Natural killer cell (primary cell): ENCODE measurements around the gene IFI35. TPM values are rescaled to one million over a fixed set of nuclear protein-coding genes. Genes with fewer than 3 reads are reported as not detected.

Experiments used
- ATAC-seq, 3 donors: fragments of 150-1000 bp in 2 of 3; fragments of 200-7000 bp in 1 of 3; cut with Tn5 transposase; 1 replicate in 1 of 3; 2 replicates in 2 of 3; pipeline ENCODE4 v1.10.0; 2021; ENCODE audit warnings: mild to moderate bottlenecking in 2 of 3, moderate library complexity in 2 of 3
- DNase-seq, 2 donors: peaks; one replicate each; pipeline versions ENCODE4 v3.0.0 to v3.0.0-alpha.2; 2013 to 2021; ENCODE audit warnings: mixed read lengths in 1 of 2
- H3K27ac ChIP-seq: one replicate; pipeline ENCODE4 v1.5.1; 2013; ENCODE audit warnings: mild to moderate bottlenecking, low read length
- H3K27me3 ChIP-seq: one replicate; pipeline ENCODE4 v1.6.1; 2013; ENCODE audit warnings: low read length; ENCODE audit not compliant: control insufficient read depth, insufficient read depth
- H3K36me3 ChIP-seq: one replicate; pipeline ENCODE4 v1.6.1; 2013; ENCODE audit warnings: low read length; ENCODE audit not compliant: control insufficient read depth, insufficient read depth
- H3K4me1 ChIP-seq: one replicate; pipeline ENCODE4 v1.6.1; 2013; ENCODE audit warnings: low read length; ENCODE audit not compliant: control insufficient read depth, insufficient read depth
- H3K4me3 ChIP-seq: one replicate; pipeline ENCODE4 v1.5.1; 2013; ENCODE audit warnings: low read length
- H3K9me3 ChIP-seq: one replicate; pipeline ENCODE4 v1.6.1; 2013; ENCODE audit warnings: low read length; ENCODE audit not compliant: control insufficient read depth, insufficient read depth
- H3K27ac Mint-ChIP-seq, 2 donors: one replicate each; pipeline ENCODE4 v1.8.0; 2022; ENCODE audit warnings: mild to moderate bottlenecking in 2 of 2, mixed read lengths in 2 of 2, moderate library complexity in 1 of 2
- H3K27me3 Mint-ChIP-seq, 2 donors: one replicate each; pipeline ENCODE4 v1.8.0; 2022; ENCODE audit warnings: low read depth in 2 of 2, mixed read lengths in 2 of 2
- H3K36me3 Mint-ChIP-seq: one replicate; pipeline ENCODE4 v1.8.0; 2022; ENCODE audit warnings: mixed read lengths
- H3K4me1 Mint-ChIP-seq, 2 donors: one replicate each; pipeline ENCODE4 v1.8.0; 2022; ENCODE audit warnings: mixed read lengths in 2 of 2
- H3K4me3 Mint-ChIP-seq: one replicate; pipeline ENCODE4 v1.8.0; 2022; ENCODE audit warnings: mild to moderate bottlenecking, moderate library complexity, mixed read lengths
- H3K9me3 Mint-ChIP-seq, 2 donors: one replicate each; pipeline ENCODE4 v1.8.0; 2022; ENCODE audit warnings: mixed read lengths in 2 of 2
- WGBS: methylation state at CpG from one replicate; pipeline ENCODE4 v1.1.7; 2013; ENCODE audit warnings: missing lambda C conversion rate; ENCODE audit not compliant: insufficient coverage; 5-methylcytosine and 5-hydroxymethylcytosine counted together
- intact Hi-C: fragments of 100-400 bp; cut with micrococcal nuclease; formaldehyde crosslinking; loops from one replicate; pipeline ENCODE4 v1.14.2; 2022
- total RNA-seq, 4 donors: library from RNA; stranded (reverse); fragments of 120-200 nt in 1 of 4; gene quantifications; one replicate each; pipeline versions ENCODE4 v1.2.3 to v1.2.4, GENCODE V29; 2013 to 2022
- TF ChIP-seq, protein P1 (sequence below): fragments of 200-600 bp; IDR thresholded peaks from one replicate; pipeline ENCODE4 v1.8.0; 2022; ENCODE audit warnings: antibody characterized with exemption

IFI35 gene
- total RNA-seq, 3 donors from 2014 or later (not counting 1 experiment from before 2014, with no cell fraction given): 50.0 to 66.8 (median 59.4) TPM

GRCh38 chr17:43020789-43021740 is 14.5 kb downstream of the IFI35 start:
- H3K36me3 Mint-ChIP-seq: no peaks in the 10 kb centered on the region
- intact Hi-C loops: loop anchor here (5.0 to 10.0 kb wide), 5 partner anchors 104 to 344 kb away; partner anchors contain the start of genes BRCA1 and NBR1
- H3K4me1 Mint-ChIP-seq: peaks cover 10 to 46% of the 10 kb centered on the region in 2 donors
- Histone ChIP-seq H3K27ac (peak overlapping the region; percentile 11), H3K27me3 (no peaks in the 10 kb centered on the region), H3K36me3 (no peaks in the 10 kb centered on the region), H3K4me1 (peaks cover 34% of the 10 kb centered on the region), H3K9me3 (no peaks in the 10 kb centered on the region), H3K4me3 (peak overlapping the region; percentile 79)
- DNase-seq: peak; percentile 26 to 73
- H3K27ac Mint-ChIP-seq: peak overlapping the region in 1 of 2 donors; percentile 78
- peak in 2 of 3 donors; percentile 7 to 25 for ATAC-seq
- peak overlapping the region; percentile 90 for H3K4me3 Mint-ChIP-seq
- WGBS: 30% methylated on average over 20 of the region's 40 CpGs
- no peaks in the 10 kb centered on the region for H3K9me3 Mint-ChIP-seq
- TF ChIP-seq, protein P1, sequence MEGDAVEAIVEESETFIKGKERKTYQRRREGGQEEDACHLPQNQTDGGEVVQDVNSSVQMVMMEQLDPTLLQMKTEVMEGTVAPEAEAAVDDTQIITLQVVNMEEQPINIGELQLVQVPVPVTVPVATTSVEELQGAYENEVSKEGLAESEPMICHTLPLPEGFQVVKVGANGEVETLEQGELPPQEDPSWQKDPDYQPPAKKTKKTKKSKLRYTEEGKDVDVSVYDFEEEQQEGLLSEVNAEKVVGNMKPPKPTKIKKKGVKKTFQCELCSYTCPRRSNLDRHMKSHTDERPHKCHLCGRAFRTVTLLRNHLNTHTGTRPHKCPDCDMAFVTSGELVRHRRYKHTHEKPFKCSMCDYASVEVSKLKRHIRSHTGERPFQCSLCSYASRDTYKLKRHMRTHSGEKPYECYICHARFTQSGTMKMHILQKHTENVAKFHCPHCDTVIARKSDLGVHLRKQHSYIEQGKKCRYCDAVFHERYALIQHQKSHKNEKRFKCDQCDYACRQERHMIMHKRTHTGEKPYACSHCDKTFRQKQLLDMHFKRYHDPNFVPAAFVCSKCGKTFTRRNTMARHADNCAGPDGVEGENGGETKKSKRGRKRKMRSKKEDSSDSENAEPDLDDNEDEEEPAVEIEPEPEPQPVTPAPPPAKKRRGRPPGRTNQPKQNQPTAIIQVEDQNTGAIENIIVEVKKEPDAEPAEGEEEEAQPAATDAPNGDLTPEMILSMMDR: no peak
- H3K27me3 Mint-ChIP-seq: no peaks in the 10 kb centered on the region

DNA sequence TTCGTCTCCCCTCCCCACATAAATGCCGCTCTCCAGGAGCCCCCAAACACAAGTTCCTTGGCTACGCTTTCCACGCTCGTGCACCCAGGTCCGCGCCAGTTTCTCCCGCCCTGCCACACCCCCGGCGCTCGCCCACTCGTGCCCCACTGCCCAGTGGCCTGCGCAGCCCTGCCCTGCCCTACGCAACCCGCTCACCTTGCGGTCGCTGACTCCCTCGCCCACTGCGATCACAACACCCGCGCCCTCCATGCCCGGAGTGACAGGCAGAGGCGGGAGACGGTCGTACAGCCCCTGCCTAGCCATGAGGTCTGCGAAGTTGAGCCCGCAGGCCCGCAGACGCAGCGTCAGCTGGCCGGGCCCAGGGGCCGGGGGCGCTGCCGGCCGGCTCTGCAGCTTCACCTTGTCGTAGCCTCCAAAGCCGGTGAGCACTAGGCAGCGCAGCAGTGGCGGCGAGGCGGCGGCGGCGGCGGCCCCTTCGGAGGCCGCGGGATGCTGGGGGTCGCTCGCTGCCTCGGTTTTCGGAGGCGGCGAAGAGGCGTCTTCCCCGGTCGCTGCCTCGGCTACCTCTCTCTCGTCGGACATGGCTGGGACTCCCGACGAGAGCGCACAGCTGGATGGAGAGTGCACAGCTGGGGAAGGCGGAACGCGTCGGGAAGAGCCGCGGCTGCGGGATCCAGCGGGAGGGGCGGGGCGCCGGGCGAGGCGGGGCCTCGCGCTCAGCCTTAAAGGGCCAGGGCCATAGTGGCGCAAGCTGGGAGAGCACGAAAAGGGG is 15.3 kb downstream of the IFI35 start, which contains the start of gene VAT1:
Gene VAT1, minus strand, starts transcription at position 645 of the 772 bp plus-strand sequence. Its CDS starts 63 bp downstream, at position 582.
- peaks cover 10 to 46% of the 10 kb centered on the region in 2 donors for H3K4me1 Mint-ChIP-seq
- intact Hi-C loops: loop anchor here (5.0 to 10.0 kb wide), 5 partner anchors 103 to 343 kb away; partner anchors contain the start of genes BRCA1 and NBR1
- H3K4me3 Mint-ChIP-seq: peak within 1 kb of the TSS; percentile 90
- peak within 1 kb of the TSS in 1 of 2 donors; percentile 78 for H3K27ac Mint-ChIP-seq
- H3K36me3 Mint-ChIP-seq: no peaks in the 10 kb centered on the region
- H3K4me1 ChIP-seq: peaks cover 34% of the 10 kb centered on the region
- H3K27me3 Mint-ChIP-seq: no peaks in the 10 kb centered on the region
- no peaks in the 10 kb centered on the region for H3K36me3 ChIP-seq
- no peaks in the 10 kb centered on the region for H3K9me3 Mint-ChIP-seq
- peak within 1 kb of the TSS; percentile 11 for H3K27ac ChIP-seq
- under 1% methylated on average over 79 of the region's 80 CpGs for WGBS
- ATAC-seq (peak; percentile 51 to 69 (median 61)), DNase-seq (peak; percentile 54 to 79)
- peak within 1 kb of the TSS; percentile 79 for H3K4me3 ChIP-seq
- TF ChIP-seq, protein P1: no peak
- H3K9me3 ChIP-seq: no peaks in the 10 kb centered on the region
- no peaks in the 10 kb centered on the region for H3K27me3 ChIP-seq

DNA sequence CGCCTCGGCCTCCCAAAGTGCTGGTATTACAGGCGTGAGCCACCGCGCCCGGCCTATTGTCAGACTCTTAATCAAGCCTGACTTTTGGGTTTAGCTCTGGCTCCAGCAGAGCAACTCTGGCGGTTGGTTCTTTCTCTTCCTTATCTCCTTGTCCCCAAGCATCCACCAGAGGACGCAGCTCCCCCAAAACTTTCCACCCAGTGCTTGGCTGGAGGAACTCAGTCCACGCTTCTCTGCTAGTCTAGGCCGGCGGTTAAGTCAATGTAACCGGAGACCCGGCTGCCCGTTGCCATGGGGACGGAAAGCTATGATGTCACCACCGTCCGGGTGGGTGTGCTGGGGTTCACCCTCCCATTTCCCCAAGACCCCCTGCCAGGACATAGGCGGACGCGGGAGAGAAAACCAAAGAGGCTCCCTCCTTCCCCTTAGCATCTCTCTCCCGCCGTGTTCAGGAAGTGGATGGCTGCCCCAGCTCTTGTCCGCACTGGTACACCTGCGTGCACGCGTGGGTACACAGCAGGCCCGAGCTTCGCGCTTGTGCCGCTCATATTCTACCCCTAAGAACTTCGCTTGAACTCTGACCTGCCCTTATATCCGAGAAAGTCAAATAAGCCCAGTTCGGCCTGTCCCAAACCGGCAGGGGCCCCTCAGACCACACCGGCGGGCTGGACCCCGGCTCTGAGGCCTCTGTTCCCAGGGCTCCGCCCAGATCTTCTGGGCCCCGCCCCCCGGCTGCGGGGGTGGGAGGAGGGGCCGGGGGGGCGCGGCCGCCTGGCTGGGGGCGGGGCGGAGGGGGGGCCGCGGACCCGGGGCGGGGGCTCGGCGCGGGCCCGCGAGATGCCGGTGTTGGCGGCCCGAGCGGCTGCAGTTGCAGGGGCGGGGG is 18.1 kb downstream of the IFI35 start, which contains the start of gene RND2:
Gene RND2, plus strand, starts transcription at position 825 of the 883 bp plus-strand sequence. CDS start 117 bp downstream, outside the sequence.
- ATAC-seq: peak; percentile 68 to 77 (median 72)
- no peaks in the 10 kb centered on the region for H3K27me3 Mint-ChIP-seq
- Histone ChIP-seq H3K27me3 (no peaks in the 10 kb centered on the region), H3K27ac (peak within 1 kb of the TSS; percentile 59), H3K4me3 (peak within 1 kb of the TSS; percentile 63), H3K36me3 (no peaks in the 10 kb centered on the region), H3K4me1 (peaks cover 34% of the 10 kb centered on the region), H3K9me3 (no peaks in the 10 kb centered on the region)
- H3K27ac Mint-ChIP-seq: peak within 1 kb of the TSS; percentile 81 to 95
- H3K9me3 Mint-ChIP-seq: no peaks in the 10 kb centered on the region
- no peaks in the 10 kb centered on the region for H3K36me3 Mint-ChIP-seq
- peak within 1 kb of the TSS; percentile 95 for H3K4me3 Mint-ChIP-seq
- peak; percentile 75 to 89 for DNase-seq
- intact Hi-C loops: loop anchor here (2.0 to 10.0 kb wide), 6 partner anchors 100 to 458 kb away; partner anchors contain the start of genes BRCA1, DHX8 and NBR1
- WGBS: under 1% methylated on average over 52 of the region's 61 CpGs
- TF ChIP-seq, protein P1: peak; percentile 49
- peaks cover 10 to 32% of the 10 kb centered on the region in 2 donors for H3K4me1 Mint-ChIP-seq
